ENCODE data around the gene SOD3. TPM values are rescaled to one million over a fixed set of nuclear protein-coding genes. Genes with fewer than 3 reads are reported as not detected.

Gene SOD3
- total and polyA plus RNA-seq, 9 of the 15 experiments (the other 6 are each of a cell fraction or from before 2014, with no cell fraction given): 0.10 to 0.31 (median 0.24) TPM; not detected in 6

DNA sequence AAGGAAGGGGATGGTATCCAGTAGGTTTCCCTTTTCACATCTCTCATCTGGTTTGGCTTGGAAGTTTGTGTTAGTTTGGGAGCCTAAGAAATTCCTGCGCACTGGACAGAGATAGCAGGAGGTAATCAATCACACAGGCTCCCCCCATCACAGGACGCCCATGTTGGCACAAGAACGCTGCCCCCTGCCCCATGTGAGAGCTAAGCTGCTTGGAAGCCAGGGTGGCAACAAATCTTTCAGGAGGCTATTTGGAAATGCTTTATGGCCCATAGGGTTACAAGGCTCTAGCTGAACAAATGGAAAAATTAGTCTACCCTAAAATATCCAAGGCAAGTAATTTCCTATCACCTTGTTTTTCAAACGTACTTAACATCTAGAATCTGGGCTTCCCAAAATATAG is 54.0 kb downstream of the SOD3 start:
- Histone ChIP-seq H3K9ac (ENCODE audit: insufficient read depth in 1 of 2, low read depth in 2 of 2, low read length in 2 of 2) (no peak overlapping the region), H3K9me3 (replicated peaks; ENCODE audit: control insufficient read depth, insufficient read depth, low read depth, low read length) (no peaks in the 10 kb centered on the region), H3K4me3 (no peak overlapping the region), H3K9me1 (ENCODE audit: control insufficient read depth, insufficient read depth, low read length) (no peaks in the 10 kb centered on the region), H3K36me3 (ENCODE audit: control insufficient read depth, insufficient read depth, low read length) (no peaks in the 10 kb centered on the region), H3K4me2 (ENCODE audit: insufficient read depth, low read length) (no peak overlapping the region), H3K27ac (ENCODE audit: extremely low read depth, low read depth, low read length) (no peak overlapping the region), H2AFZ (ENCODE audit: low read depth, low read length) (no peak overlapping the region), H4K20me1 (replicated peaks; ENCODE audit: control insufficient read depth, insufficient read depth, low read length) (no peaks in the 10 kb centered on the region), H3K79me2 (ENCODE audit: control insufficient read depth, insufficient read depth, low read length) (no peaks in the 10 kb centered on the region), H3K4me1 (replicated peaks in 1 of 2; ENCODE audit: control insufficient read depth in 2 of 2, insufficient read depth in 2 of 2, low read length in 2 of 2) (no peaks in the 10 kb centered on the region), H3K27me3 (ENCODE audit: control insufficient read depth in 2 of 2, insufficient read depth in 2 of 2, low read length in 2 of 2) (peaks cover 0 to 9% of the 10 kb centered on the region in 2 experiments; a peak in 3 of 5 replicates)
- BruUV-seq (replicated peaks): no TSS peak
- in situ Hi-C loops (cut with MboI) (no loop called here), intact Hi-C loops (cut with micrococcal nuclease) (no loop called here)
- DNase-seq (ENCODE audit: extremely low read depth in 1 of 4, low spot score in 3 of 4) (no peak), ATAC-seq (no peak), FAIRE-seq (no peak)
- 2% methylated on average over 4 of the region's 4 CpGs for WGBS (ENCODE audit: insufficient coverage, low coverage, missing lambda C conversion rate)
- CTCF ChIA-PET (ENCODE audit: low intra/inter-chr PET ratio): no interaction called here
- POLR2A ChIA-PET: no interaction called here
- no peak for TF ChIP-seq XRCC5 (IDR thresholded peaks at IDR 0.05; ENCODE audit: low read depth, low read length)
- TF ChIP-seq, protein P1, sequence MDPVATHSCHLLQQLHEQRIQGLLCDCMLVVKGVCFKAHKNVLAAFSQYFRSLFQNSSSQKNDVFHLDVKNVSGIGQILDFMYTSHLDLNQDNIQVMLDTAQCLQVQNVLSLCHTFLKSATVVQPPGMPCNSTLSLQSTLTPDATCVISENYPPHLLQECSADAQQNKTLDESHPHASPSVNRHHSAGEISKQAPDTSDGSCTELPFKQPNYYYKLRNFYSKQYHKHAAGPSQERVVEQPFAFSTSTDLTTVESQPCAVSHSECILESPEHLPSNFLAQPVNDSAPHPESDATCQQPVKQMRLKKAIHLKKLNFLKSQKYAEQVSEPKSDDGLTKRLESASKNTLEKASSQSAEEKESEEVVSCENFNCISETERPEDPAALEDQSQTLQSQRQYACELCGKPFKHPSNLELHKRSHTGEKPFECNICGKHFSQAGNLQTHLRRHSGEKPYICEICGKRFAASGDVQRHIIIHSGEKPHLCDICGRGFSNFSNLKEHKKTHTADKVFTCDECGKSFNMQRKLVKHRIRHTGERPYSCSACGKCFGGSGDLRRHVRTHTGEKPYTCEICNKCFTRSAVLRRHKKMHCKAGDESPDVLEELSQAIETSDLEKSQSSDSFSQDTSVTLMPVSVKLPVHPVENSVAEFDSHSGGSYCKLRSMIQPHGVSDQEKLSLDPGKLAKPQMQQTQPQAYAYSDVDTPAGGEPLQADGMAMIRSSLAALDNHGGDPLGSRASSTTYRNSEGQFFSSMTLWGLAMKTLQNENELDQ (CRISPR knock-in tag; IDR thresholded peaks at IDR 0.05; ENCODE audit: borderline replicate concordance): no peak
- TF ChIP-seq ZNF143 (CRISPR knock-in tag; IDR thresholded peaks at IDR 0.05): no peak
- no peak for TF ChIP-seq PRMT5 (CRISPR knock-in tag; IDR thresholded peaks at IDR 0.05)
- TF ChIP-seq, protein P2, sequence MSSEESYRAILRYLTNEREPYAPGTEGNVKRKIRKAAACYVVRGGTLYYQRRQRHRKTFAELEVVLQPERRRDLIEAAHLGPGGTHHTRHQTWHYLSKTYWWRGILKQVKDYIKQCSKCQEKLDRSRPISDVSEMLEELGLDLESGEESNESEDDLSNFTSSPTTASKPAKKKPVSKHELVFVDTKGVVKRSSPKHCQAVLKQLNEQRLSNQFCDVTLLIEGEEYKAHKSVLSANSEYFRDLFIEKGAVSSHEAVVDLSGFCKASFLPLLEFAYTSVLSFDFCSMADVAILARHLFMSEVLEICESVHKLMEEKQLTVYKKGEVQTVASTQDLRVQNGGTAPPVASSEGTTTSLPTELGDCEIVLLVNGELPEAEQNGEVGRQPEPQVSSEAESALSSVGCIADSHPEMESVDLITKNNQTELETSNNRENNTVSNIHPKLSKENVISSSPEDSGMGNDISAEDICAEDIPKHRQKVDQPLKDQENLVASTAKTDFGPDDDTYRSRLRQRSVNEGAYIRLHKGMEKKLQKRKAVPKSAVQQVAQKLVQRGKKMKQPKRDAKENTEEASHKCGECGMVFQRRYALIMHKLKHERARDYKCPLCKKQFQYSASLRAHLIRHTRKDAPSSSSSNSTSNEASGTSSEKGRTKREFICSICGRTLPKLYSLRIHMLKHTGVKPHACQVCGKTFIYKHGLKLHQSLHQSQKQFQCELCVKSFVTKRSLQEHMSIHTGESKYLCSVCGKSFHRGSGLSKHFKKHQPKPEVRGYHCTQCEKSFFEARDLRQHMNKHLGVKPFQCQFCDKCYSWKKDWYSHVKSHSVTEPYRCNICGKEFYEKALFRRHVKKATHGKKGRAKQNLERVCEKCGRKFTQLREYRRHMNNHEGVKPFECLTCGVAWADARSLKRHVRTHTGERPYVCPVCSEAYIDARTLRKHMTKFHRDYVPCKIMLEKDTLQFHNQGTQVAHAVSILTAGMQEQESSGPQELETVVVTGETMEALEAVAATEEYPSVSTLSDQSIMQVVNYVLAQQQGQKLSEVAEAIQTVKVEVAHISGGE (CRISPR knock-in tag; IDR thresholded peaks at IDR 0.05): no peak
- TF ChIP-seq, protein P3, sequence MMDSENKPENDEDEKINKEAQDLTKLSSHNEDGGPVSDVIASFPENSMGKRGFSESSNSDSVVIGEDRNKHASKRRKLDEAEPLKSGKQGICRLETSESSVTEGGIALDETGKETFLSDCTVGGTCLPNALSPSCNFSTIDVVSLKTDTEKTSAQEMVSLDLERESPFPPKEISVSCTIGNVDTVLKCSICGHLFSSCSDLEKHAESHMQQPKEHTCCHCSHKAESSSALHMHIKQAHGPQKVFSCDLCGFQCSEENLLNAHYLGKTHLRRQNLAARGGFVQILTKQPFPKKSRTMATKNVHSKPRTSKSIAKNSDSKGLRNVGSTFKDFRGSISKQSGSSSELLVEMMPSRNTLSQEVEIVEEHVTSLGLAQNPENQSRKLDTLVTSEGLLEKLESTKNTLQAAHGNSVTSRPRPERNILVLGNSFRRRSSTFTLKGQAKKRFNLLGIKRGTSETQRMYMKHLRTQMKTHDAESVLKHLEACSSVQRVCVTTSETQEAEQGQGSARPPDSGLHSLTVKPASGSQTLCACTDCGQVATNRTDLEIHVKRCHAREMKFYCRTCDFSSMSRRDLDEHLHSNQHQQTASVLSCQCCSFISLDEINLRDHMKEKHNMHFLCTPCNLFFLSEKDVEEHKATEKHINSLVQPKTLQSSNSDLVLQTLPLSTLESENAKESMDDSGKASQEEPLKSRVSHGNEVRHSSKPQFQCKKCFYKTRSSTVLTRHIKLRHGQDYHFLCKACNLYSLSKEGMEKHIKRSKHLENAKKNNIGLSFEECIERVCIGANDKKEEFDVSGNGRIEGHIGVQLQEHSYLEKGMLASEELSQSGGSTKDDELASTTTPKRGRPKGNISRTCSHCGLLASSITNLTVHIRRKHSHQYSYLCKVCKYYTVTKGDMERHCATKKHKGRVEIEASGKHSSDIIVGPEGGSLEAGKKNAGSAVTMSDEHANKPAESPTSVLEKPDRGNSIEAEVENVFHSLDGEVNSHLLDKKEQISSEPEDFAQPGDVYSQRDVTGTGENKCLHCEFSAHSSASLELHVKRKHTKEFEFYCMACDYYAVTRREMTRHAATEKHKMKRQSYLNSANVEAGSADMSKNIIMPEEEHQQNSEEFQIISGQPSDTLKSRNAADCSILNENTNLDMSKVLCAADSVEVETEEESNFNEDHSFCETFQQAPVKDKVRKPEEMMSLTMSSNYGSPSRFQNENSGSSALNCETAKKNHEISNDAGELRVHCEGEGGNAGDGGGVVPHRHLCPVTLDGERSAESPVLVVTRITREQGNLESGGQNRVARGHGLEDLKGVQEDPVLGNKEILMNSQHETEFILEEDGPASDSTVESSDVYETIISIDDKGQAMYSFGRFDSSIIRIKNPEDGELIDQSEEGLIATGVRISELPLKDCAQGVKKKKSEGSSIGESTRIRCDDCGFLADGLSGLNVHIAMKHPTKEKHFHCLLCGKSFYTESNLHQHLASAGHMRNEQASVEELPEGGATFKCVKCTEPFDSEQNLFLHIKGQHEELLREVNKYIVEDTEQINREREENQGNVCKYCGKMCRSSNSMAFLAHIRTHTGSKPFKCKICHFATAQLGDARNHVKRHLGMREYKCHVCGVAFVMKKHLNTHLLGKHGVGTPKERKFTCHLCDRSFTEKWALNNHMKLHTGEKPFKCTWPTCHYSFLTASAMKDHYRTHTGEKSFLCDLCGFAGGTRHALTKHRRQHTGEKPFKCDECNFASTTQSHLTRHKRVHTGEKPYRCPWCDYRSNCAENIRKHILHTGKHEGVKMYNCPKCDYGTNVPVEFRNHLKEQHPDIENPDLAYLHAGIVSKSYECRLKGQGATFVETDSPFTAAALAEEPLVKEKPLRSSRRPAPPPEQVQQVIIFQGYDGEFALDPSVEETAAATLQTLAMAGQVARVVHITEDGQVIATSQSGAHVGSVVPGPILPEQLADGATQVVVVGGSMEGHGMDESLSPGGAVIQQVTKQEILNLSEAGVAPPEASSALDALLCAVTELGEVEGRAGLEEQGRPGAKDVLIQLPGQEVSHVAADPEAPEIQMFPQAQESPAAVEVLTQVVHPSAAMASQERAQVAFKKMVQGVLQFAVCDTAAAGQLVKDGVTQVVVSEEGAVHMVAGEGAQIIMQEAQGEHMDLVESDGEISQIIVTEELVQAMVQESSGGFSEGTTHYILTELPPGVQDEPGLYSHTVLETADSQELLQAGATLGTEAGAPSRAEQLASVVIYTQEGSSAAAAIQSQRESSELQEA (IDR thresholded peaks at IDR 0.05; ENCODE audit: low read depth): no peak
- TF ChIP-seq DNMT1 (IDR thresholded peaks at IDR 0.05): no peak

Data from K562 (cell line).